Activated CD8-positive, alpha-beta T cell treated with anti-CD3 and anti-CD28 coated beads for 36 hours (primary cell): Measurements from ENCODE around the gene TRIO. TPM values are rescaled to one million over a fixed set of nuclear protein-coding genes. Genes with fewer than 3 reads are reported as not detected.

ENCODE experiments used
- ATAC-seq: fragments of 200-7000 bp; cut with Tn5 transposase; one replicate; pipeline ENCODE4 v1.10.0; 2021; ENCODE audit warnings: mild to moderate bottlenecking, moderate library complexity
- CTCF ChIA-PET: fragments of 350-600 bp; sonication (Branson Sonifier 250); formaldehyde crosslinking; loops from one replicate; lab custom pipeline; 2021; ENCODE audit warnings: antibody characterized with exemption; lab: Charles Lee
- POLR2A ChIA-PET: fragments of 350-600 bp; sonication (Branson Sonifier 250); formaldehyde crosslinking; loops from one replicate; lab custom pipeline; 2021; ENCODE audit warnings: antibody characterized with exemption; lab: Charles Lee
- DNase-seq: peaks from one replicate; pipeline ENCODE4 v3.0.0-alpha.2; 2020
- H3K27ac Mint-ChIP-seq: one replicate; pipeline ENCODE4 v1.8.0; 2021; ENCODE audit warnings: mild to moderate bottlenecking, mixed read lengths
- H3K27me3 Mint-ChIP-seq: one replicate; pipeline ENCODE4 v1.8.0; 2021; ENCODE audit warnings: mixed read lengths
- H3K36me3 Mint-ChIP-seq: one replicate; pipeline ENCODE4 v1.8.0; 2021; ENCODE audit warnings: low read depth, mixed read lengths
- H3K4me1 Mint-ChIP-seq: one replicate; pipeline ENCODE4 v1.8.0; 2021; ENCODE audit warnings: low read depth, mixed read lengths
- H3K4me3 Mint-ChIP-seq: one replicate; pipeline ENCODE4 v1.8.0; 2021; ENCODE audit warnings: mild to moderate bottlenecking, moderate library complexity, mixed read lengths
- H3K9me3 Mint-ChIP-seq: one replicate; pipeline ENCODE4 v1.8.0; 2021; ENCODE audit warnings: mixed read lengths
- intact Hi-C: fragments of 100-400 bp; cut with micrococcal nuclease; formaldehyde crosslinking; loops from one replicate; pipeline ENCODE4 v1.10.0; 2022
- total RNA-seq, 2 experiments: library from RNA; stranded (reverse); gene quantifications; one replicate each; pipeline ENCODE4 v1.2.3, GENCODE V29; 2021
- TF ChIP-seq, protein P1 (sequence below): fragments of 200-600 bp; IDR thresholded peaks from one replicate; pipeline ENCODE4 v1.8.0; 2022; ENCODE audit warnings: antibody characterized with exemption, mild to moderate bottlenecking

TRIO gene
- total RNA-seq, 2 experiments from 2014 or later, result 11.4 to 11.5 TPM

DNA sequence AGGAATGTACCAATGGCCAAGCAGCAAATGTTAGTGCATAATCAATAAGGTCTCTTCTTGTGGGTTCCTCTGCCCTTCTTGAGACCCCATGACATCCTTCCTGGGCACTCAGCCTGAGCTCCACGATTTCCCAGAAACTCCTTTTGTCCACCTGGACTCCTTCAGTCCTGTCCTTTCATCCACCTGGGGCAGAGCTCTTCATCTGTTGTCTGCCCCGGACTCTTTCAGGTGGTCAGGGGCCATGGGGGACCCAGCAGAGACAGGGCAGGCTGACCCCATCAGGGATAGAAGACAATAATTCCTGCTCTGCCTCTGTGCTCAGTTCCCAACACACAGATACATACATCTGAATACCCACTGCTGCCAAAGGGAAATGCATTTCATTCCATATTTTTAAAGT lies 379.6 kb downstream of the TRIO start:
- TF ChIP-seq, protein P1, sequence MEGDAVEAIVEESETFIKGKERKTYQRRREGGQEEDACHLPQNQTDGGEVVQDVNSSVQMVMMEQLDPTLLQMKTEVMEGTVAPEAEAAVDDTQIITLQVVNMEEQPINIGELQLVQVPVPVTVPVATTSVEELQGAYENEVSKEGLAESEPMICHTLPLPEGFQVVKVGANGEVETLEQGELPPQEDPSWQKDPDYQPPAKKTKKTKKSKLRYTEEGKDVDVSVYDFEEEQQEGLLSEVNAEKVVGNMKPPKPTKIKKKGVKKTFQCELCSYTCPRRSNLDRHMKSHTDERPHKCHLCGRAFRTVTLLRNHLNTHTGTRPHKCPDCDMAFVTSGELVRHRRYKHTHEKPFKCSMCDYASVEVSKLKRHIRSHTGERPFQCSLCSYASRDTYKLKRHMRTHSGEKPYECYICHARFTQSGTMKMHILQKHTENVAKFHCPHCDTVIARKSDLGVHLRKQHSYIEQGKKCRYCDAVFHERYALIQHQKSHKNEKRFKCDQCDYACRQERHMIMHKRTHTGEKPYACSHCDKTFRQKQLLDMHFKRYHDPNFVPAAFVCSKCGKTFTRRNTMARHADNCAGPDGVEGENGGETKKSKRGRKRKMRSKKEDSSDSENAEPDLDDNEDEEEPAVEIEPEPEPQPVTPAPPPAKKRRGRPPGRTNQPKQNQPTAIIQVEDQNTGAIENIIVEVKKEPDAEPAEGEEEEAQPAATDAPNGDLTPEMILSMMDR, result no peak
- Mint-ChIP-seq H3K9me3 (peaks cover 4% of the 10 kb centered on the region), H3K36me3 (no peaks in the 10 kb centered on the region), H3K27ac (no peak overlapping the region), H3K4me3 (no peak overlapping the region), H3K27me3 (no peaks in the 10 kb centered on the region), H3K4me1 (no peaks in the 10 kb centered on the region)
- ChIA-PET CTCF (interaction anchor here (0.7 kb wide), 1 partner anchor 10 kb away, joined by 3 read pairs; no protein-coding TSS in a partner anchor), POLR2A (no interaction called here)
- DNase-seq (no peak), ATAC-seq (no peak)
- intact Hi-C loops, result no loop called here

DNA sequence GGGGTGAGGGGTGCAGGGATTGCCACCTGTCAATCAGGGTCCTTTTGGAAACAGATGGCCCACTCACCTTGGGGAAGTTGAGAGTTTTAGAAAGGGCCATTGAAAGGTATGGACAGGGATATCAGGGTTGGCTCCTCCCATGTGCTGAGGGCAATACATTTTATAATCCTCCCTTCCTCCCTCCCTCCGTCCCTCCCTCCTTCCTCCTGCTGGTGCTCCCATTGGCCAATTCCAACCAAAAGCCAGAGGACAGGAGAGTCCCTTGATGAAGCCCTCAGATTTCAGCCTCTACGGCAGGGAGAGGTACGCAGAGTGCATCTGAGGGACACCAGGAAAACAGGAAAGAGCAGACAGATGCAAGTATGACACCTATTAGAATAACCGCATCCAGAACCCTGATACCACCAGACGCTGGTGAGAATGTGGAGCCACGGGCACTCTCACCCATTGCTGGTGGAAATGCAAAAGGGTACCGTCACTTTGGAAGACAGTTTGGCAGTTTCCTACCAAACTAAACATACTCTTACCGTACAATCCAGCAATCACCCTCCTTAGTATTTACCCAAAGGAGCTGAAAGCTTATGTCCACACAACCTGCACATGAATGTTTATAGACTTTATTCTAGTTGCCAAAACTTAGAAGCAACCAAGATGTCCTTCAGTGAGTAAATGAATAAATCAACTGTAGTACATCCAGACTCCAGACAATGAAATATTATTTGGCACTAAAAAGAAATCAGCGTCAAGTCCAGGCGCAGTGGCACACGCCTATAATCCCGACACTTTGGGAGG lies 380.3 kb downstream of the TRIO start:
- intact Hi-C loops, result no loop called here
- TF ChIP-seq, protein P1, result no peak
- peaks cover 4% of the 10 kb centered on the region for H3K9me3 Mint-ChIP-seq
- CTCF ChIA-PET, result no interaction called here
- ATAC-seq, result no peak
- H3K27ac Mint-ChIP-seq, result no peak overlapping the region
- H3K4me3 Mint-ChIP-seq, result no peak overlapping the region
- POLR2A ChIA-PET, result no interaction called here
- no peaks in the 10 kb centered on the region for H3K36me3 Mint-ChIP-seq
- DNase-seq, result no peak
- no peaks in the 10 kb centered on the region for H3K27me3 Mint-ChIP-seq
- no peaks in the 10 kb centered on the region for H3K4me1 Mint-ChIP-seq

DNA sequence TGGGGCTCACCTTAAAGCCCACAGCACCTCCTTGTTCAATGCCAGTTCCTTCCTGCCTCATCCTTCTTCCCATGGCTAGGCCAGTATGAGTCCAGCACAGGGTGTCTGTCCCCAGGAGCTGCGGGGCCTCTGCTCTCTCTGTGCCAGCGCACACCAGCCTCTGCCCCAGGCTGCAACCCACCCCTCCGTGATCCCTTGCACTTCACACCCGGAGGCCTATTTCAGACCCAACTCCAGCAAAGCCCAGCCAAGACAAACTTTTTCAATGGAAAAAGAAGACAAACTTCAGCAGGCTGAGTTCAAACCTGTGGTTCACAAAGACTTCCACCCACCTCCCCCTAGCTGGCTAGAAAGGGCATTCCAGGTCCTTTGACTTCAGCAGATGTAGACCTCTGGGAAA lies 382.3 kb downstream of the TRIO start:
- DNase-seq, result no peak
- Mint-ChIP-seq H3K9me3 (no peaks in the 10 kb centered on the region), H3K36me3 (no peaks in the 10 kb centered on the region), H3K4me1 (no peaks in the 10 kb centered on the region), H3K27me3 (no peaks in the 10 kb centered on the region), H3K27ac (no peak overlapping the region), H3K4me3 (no peak overlapping the region)
- POLR2A ChIA-PET, result interaction anchor here (1.0 kb wide), 1 partner anchor 26 kb away, joined by 3 read pairs; no protein-coding TSS in a partner anchor
- TF ChIP-seq, protein P1, result no peak
- no peak for ATAC-seq
- intact Hi-C loops, result no loop called here
- CTCF ChIA-PET, result no interaction called here

DNA sequence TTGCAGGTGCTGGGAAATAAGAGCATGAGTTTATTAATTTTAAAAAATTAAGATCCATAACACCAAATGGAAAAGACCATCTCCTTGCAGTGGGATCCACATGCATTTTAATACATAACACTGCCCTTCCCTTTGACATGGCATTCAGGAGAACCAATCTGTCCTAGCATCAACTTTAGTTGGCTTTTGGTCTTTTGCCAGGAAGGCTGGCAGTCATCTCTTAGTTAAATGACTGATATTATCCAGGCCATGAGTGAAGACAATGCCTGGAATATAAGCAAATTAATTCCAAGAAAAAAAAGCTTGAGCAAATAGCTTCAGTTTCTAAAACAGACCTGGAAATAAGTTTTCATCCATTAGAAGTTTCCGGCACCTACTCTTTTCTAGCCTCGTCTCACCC lies 383.4 kb downstream of the TRIO start:
- no peak for ATAC-seq
- H3K36me3 Mint-ChIP-seq, result no peaks in the 10 kb centered on the region
- no peak for DNase-seq
- ChIA-PET POLR2A (interaction anchor here (1.2 kb wide), 1 partner anchor 102 kb away, joined by 3 read pairs; no protein-coding TSS in a partner anchor), CTCF (no interaction called here)
- TF ChIP-seq, protein P1, result no peak
- H3K27me3 Mint-ChIP-seq, result no peaks in the 10 kb centered on the region
- no peaks in the 10 kb centered on the region for H3K4me1 Mint-ChIP-seq
- no peaks in the 10 kb centered on the region for H3K9me3 Mint-ChIP-seq
- no peak overlapping the region for H3K4me3 Mint-ChIP-seq
- intact Hi-C loops, result no loop called here
- no peak overlapping the region for H3K27ac Mint-ChIP-seq

DNA sequence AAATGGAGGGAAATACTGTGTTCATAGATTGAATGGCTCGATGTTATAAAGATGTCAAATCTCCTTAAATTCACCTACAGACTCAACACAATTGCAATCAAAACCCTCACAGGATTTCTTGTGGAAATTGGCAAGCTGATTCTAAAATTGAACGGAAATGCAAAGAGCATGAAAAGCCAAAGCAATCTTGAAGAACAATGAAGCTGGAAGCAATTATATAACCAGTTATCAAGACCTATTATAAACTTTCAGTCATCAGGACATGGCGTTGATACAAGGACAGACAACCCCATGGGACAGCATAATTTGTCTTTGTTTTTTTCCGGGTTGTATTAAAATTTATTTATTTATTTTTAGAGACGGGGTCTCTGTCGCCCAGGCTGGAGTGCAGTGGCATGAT lies 385.0 kb downstream of the TRIO start:
- Mint-ChIP-seq H3K36me3 (no peaks in the 10 kb centered on the region), H3K27ac (no peak overlapping the region), H3K27me3 (no peaks in the 10 kb centered on the region), H3K4me3 (no peak overlapping the region), H3K9me3 (no peaks in the 10 kb centered on the region), H3K4me1 (peaks cover 4% of the 10 kb centered on the region)
- ChIA-PET CTCF (interaction anchor here (1.5 kb wide), 1 partner anchor 120 kb away, joined by 4 read pairs; no protein-coding TSS in a partner anchor), POLR2A (no interaction called here)
- DNase-seq, result no peak
- TF ChIP-seq, protein P1, result no peak
- no peak for ATAC-seq
- intact Hi-C loops, result no loop called here
